HG03521 (cell line): ENCODE results near the gene DDRGK1.
"Not testable (repeated sequence)": the region's sequence is repeated elsewhere in the genome, so short reads cannot be mapped to it uniquely, and the experiment has no call there.

Experiments used
- ATAC-seq: cut with Tn5 transposase; IDR thresholded peaks from one replicate; pipeline ENCODE4 v1.9.1; 2021; ENCODE audit warnings: mild to moderate bottlenecking, moderate library complexity; ENCODE audit not compliant: unreplicated experiment

The DDRGK1 gene

DNA sequence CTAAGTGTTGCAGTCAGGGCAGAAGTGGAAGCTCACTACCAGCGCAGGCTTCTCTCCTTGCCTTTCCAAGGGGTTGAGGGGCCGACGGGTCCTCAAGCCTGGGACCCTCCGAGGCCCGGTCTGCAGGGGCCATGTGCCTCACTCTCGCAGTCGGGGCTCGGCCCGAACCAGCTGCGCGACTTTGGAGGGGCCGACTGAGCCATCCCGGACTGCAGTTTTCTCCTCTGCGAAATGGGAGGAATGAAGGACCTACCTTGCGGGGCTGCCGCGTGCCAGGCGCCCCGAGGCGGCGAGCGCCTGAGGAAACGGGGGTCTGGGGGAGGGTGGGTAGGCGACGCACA lies 36.8 kb downstream of the DDRGK1 start:
- no peak for ATAC-seq

DNA sequence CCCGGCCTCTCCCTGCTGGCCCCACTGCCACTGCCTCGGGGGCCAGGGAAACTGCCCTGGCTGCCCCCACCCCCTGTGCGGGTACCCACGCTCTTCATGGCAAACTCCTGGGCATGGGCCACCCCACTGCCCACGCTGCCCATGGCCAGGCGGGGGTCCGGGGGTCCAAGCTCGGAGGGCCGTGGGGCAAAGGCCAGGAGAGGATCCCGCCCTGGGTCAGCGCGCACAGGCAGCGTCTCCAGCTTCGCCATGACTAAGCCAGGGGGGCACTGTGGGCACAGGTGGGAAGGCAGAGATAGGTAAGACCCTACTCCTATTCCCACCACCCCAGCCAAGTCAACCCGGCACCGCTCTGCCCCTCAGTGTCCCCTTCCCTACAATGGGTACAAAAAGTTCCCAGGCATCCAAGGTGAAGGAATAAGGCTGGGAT lies 37.6 kb downstream of the DDRGK1 start:
- ATAC-seq, result no peak

DNA sequence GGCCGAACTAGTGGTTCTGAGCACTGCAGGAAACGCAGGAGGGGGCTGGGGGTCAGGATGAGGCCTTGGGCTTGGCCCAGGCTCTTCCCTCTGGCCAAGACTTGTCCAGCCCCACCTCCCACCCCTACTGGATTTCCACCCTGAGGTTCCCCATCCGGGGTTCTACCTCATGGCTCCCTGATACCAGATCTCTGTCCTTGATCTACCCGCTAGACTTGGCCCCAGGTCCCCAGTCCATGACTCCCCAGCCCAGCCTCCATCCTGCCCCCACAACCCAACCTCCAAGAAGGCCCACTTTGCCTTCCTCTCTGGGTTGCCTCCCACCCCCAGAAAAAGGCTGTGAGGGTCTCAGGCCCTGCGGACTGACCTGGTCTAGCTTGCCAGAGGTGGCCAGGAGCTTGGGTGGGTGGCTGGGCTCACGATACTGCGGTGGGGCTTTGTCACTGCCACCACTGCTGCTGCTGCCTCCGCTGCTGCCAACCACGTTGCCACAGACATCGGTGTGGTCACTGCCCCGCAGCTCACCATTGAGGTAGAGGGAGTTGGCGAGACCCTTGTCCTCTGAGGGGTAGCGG lies 38.1 kb downstream of the DDRGK1 start:
- ATAC-seq, result no peak

DNA sequence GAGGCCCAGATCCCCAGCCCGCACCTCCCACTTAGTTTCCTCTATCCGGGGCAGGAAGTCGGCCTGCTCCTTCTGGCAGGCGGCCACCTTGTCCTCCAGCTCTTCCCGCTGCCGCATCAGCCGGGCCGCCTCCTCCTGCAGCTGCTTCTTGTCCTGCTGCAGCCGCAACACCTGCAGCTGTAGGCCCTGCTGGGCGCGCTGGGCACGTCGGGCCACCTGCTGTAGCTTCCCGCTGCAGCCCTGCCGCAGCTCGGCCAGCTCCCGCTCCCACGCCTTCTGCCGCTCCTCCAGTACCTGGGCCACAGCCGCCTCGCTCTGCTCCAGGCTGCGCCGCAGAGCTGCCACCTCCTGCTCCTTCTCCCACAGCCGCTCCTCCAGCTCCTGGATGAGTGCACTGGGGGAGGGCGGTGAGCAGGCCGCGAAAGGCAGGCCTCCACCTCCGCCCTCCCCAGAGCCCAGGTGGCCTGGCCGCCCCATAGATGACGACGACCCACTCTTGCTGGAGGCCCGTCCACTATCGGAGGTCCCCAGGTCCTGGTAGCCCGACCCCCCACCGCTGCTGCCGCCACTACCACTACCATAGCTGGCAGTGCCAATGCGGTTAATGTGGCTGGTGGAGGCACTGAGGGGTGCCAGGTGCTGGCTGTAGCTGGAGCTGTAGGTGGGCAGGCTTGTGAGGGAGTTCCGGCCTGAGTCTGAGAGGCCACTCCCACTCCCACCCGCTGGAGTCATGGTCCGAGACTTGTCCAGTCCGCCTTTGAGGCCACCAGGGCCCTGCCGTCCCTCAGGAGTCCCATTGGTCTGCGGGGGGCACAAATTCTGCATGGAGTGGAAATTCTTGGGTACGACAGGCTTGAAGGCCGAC lies 38.8 kb downstream of the DDRGK1 start:
- ATAC-seq, result no peak

DNA sequence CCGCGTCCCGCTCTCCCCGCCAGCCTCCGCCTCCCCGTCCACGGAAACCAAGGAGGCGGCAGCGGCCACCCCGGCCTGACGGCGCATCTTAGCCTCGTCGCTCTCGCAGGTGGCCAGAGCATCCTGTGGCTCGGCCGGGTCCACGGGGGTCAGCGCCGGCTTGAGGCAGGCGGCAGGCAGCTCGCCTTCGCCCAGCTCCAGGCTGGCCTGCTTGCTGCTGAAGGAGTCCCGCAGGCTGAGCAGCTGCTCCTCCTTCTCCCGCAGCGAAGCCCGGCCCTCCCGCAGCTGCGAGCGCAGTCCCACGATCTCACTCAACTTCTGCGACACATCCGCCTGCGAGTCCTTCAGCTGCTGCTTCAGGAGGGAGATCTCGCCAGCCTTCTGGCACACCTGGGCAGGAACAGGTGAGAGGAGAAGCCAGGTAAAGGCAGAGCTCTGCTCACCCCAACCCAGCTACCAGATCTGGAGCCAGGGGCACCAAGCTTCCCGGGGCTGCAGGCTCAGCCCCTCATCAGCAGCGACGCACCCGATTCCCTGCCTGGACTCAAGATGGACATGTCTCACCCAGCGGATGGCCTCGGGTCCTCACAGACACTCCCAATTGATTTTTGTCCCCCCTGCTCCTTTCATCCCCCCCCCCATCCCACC lies 39.6 kb downstream of the DDRGK1 start:
- ATAC-seq, result no peak

DNA sequence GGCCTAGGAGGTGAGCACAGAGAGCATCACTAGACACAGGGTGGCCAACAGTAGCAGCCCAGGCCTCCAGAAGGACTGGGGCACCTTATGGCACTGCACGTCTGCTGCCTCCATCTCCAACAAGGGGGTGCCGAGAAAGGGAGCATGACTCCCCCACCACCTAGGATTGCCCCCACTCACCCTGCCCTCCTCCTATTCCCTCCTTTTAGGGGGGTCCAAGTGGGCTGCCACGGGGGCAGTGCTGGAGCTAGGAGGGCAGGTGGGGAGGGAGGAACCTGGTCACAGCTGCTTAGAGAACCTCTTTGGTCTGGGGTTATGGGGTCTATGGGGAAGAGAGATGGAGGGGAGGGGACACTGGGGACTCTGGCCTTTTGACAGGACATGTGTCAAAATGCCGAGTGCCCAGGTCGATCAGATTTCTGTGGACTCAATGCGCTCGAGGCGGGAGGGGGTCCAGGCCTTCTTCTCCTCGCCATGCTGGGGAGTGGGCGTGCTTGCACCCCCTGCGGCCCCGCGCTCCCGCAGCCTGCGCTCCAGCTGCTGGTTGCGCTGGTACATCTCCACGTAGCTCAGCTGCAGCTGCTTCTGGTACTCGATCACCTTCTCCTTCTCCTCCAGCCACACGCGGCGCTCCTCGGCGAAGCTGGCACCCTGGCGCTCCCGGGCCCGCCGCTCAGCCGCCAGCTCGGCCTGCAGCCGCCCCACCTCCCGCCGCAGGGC lies 40.3 kb downstream of the DDRGK1 start:
- no peak for ATAC-seq

DNA sequence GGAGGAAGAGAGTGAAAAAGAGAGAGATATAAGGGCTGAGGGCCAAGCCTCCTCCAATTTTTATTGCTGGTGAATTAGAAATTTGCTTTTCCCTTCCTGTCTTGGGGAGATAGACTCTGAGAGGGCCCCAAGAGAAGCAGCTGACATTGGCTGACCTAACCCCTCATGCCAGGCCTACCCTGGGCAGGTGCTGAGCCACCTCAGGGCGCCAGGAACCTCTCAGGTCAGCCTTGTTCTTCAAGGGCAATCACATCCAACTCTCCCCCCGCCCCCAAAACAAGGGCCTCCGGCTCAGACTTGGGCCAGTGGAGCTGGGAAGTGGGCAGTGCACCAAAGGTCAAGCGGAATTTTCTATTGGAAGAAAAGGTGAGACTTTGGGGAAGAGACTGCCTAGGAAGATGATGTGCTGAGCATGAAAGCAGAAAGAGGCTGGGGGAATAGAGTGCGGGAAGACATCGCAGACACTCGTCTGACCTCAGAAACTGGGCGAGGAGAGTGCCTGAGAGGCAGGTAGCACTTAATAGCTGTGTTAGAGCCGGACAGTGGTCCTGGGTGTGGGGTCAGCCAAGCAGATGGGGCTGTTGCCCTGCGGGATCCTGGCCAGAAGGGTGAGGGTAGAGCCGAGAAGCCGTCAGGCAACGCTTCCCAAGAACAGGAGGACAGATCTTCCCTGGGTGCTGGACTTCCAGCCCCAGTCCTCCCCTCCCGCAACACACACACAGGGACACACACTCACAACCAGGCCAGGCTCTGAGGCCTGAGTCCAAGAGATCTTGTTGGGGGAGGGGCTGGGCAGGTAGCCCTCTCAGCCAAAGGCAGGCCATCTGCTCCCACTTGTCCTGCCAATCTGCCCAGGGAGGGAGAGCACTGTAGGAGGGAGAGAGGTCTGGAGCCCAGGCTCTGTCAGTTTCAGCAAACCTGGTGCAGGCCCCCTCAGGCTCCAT lies 41.1 kb downstream of the DDRGK1 start:
- no peak for ATAC-seq

DNA sequence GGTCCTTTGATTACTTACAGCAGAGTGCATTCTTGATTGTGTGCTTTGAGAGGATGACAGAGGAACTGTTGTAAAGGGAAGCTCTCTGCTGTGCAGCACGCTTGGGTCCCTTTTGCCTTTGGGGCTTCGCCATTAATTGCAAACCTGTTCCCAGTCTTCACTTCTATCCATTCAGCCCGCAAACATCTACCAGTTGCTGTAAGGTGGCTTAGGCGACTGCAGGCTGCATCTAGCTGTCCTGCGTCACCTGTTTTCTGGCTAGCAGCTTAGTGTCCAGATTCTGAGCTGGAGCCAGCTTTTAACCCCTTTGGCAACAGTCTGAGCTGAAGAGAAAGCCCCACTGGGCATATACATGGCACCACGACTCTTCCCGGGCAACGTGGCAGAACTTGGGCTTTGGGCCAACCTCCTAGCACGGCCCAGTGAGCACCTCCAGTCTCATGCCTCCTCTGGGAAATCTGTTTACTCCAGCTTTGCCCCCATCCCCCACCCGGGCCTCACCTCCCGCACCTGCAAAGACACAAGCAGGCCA lies 42.3 kb downstream of the DDRGK1 start:
- ATAC-seq, result no peak

DNA sequence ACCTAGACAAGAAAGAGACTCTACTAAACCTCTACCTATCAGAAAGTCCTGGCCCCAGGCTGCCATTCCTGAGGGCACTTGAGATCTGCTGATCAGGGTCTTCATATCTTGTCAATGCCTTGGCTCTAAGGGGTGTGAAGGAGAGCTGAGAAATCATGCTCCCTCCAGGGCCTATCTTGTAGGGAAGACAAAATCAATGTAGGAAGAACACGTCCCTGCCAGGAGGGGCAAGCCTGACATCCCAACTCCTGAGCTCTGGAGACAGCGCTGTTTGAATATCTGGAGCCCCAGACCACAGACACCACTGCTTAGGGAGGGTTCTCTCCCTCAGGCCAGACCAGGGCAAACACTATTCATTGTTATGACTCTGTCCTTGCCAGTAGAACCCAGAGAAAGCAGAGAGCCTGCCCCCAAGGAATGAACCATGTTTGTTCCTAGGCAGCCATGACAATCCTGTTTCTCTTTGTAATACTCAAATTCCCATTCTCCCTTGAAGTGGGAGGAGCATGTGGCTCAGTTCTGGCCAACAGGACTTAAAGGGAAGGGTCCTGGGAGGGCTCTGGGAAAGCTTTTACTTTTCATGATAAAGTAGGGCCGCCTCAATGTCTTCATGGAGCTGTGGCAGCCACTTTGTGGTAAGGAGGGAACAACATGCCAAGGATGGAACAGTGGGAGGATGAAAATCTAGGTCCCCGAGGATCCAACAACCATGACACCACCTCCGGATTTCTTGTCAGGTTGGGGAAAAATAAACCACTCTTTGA lies 43.0 kb downstream of the DDRGK1 start:
- ATAC-seq, result no peak

DNA sequence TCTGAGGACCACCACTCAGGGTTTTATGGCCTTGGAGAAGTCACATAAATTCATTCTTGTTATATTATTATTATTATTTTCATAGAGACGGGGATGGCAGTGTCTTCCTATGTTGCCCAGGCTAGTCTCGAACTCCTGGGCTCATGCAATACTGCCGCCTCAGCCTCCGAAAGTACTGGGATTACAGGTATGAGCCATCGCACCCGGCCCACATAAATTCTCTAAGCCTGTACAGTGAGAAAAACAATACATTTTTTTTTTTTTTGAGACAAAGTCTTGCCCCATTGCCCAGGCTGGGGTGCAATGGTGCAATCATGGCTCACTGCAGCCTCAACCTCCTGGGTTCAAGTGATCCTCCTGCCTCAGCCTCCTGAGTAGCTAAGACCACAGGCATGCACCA lies 44.1 kb downstream of the DDRGK1 start:
- no peak for ATAC-seq

DNA sequence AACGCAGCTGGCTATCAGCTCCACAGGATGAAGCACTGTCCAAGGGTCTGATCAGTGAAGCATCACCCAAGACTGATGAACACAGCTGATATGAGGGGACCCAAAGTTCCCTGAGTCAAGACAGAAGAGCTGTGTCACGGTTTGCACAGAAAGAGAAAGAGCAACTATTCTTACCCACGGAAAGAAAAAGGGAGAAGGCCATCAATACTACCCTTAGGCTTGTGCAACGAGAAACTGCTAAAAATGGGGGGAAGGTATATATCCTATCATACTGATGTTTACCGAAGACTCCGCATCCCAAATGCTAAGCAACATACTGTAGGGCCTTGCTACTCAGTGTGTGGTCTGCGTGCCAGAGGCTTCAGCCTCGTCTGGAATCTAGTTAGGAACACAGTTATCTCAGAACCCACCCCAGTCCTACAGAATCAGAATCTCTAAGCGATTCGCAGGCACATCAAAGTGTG lies 45.5 kb downstream of the DDRGK1 start:
- no peak for ATAC-seq

DNA sequence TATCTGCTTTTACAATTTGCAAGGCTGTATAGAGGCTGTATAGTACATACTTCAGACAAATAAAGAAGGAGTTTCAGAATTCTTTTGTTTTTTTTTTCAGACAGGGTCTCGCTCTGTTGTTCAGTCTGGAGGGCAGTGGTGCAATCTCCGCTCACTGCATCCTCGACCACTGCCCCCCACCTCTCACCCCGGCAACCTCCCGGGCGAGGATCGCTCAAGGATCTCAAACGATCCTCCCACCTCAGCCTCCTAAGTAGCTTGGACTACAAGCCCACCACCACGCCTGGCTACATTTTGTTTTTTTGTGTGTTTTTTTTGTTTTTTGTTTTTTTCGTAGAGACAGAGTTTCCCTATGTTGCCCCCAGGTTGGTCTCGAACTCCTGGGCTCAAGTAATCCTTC lies 46.7 kb downstream of the DDRGK1 start:
- no peak for ATAC-seq

DNA sequence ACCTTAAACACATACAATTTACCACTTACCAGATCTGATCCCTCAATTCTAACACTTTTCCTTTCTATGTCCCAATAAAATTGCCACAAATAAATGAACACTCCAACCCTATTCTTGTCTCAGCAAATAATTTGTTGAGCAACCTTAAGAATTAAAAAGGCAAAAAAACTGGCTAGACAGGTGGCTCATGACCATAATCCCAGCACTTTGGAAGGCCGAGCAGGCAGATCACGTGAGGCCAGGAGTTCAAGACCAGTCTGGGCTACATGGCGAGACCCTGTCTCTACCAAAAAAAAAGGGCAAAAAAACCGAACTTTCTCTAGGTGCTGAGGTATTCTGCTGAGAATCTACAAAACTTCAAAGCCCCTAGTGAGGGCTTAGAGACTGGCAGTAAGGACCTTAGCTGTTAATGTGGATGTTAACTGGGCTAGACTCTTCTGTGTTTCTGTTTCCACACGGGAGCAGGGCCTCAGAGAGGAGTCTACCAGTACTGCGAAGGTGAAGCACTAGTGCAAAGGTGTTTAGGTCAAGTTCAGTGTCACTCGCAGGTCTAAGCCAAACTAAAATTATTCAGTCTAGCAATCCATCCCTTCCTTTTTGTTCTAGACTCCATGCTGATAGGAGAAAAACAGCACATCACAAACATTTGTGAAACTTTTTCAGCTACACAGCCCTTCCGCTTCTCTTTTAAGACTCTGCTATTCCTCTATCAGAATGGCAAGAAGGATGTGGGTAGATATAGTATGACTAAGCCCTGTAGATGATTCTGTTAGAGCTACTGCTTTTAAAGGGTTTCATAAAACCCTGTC lies 47.5 kb downstream of the DDRGK1 start:
- peak; percentile 68 for ATAC-seq

DNA sequence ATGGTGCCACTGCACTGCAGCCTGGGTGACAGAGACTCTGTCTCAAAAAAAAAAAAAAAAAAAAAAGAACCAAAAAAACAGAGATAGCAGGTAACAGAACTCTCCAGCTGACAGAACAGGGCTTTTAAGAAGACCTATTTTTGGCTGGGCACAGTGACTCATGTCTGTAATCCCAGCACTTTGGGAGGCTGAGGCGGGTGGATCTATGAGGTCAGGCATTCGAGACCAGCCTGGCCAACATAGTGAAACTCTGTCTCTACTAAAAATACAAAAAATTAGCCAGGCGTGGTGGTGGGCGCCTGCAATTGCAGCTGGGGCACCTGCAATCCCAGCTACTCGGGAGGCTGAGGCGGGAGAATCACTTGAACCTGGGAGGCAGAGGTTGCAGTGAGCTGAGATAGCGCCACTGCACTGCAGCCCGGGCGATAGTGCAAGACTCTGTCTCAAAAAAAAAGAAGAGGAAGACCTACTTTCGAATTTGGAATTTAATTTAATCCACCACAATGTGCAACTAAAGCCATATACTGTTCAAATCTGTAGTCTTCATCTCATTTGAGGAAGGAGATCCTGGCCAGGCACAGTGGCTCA lies 52.3 kb downstream of the DDRGK1 start:
- not testable (repeated sequence) for ATAC-seq

DNA sequence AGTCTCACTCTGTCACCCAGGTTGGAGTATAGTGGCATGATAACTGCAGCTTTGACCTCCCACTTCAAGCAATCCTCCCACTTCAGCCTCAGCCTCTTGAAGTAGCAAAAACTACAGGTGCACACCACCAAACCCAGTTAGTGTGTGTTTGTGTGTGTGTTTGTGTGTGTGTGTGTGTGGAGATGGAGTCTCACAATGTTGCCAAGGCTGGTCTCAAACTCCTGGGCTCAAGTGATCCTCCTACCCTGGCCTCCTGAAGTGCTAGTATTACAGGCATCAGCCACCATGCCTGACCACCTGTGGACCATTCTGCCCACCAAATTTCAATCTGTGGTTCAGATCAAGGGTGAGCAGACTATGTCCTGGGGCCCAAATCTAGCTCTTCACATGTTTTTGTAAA lies 53.6 kb downstream of the DDRGK1 start:
- no peak for ATAC-seq

DNA sequence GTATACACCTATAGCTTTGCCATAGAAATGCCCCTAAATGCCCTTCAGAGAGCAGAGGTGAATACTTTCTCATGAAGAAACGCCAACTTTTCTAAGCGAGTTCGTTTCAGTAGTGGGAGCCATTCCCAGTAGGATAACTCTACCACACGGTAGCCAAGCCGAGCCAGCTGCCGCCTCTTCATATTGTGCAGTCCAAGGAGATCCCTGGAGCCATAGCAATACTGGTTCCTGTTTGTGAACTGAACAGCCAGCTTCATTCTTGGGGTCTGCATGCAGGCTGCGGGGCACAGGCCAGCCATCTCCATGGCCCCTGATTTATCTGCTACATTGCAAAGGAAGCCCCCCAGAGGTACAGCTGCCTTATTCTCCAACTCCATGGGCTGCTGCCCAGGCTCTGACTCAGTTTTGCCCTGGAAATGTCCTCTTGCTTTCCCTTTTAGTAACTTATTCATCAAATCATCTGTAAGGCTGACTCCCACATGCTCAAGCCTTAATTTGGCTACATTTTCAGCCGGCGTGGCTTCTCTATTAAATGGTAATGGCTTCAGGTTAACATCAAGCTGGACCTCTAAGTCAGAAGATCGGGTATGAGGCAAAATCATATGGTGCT lies 57.6 kb downstream of the DDRGK1 start:
- no peak for ATAC-seq

DNA sequence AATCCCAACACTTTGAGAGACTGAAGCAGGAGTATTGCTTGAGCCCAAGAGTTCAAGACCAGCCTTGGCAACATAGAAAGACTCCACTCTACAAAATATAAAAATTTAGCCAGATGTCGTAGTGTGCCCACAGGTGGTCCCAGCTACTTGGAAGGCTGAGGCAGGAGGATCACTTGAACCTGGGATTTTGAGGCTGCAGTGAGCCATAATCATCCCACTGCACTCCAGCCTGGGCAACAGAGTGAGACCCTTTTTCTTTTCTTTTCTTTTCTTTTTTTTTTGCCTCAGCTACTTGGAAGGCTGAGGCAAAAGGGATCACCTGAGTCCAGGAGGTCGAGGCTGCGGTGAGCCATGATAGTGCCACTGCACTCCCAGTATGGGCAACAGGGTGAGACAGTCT lies 62.7 kb downstream of the DDRGK1 start:
- no peak for ATAC-seq
